Dendritic cell treated with granulocyte-macrophage colony-stimulating factor and Interleukin-4, amounts not matched to agents 40 ng/mL and 50 ng/mL, for 4 days (primary cell): ENCODE measurements around the gene CNTD1.
A peak's percentile ranks its signal among the peaks of the same experiment; 100 is the strongest.
"Not testable (repeated sequence)": the region's sequence is repeated elsewhere in the genome, so short reads cannot be mapped to it uniquely, and the experiment has no call there.

Source experiments
- H3K27ac Mint-ChIP-seq: one replicate; pipeline ENCODE4 v1.8.0; 2022; ENCODE audit warnings: mild to moderate bottlenecking, mixed read lengths
- H3K27me3 Mint-ChIP-seq: one replicate; pipeline ENCODE4 v1.8.0; 2022; ENCODE audit warnings: mild to moderate bottlenecking, mixed read lengths
- H3K36me3 Mint-ChIP-seq: one replicate; pipeline ENCODE4 v1.8.0; 2022; ENCODE audit warnings: low read depth, mixed read lengths
- H3K4me1 Mint-ChIP-seq: one replicate; pipeline ENCODE4 v1.8.0; 2022; ENCODE audit warnings: low read depth, mixed read lengths
- H3K4me3 Mint-ChIP-seq: one replicate; pipeline ENCODE4 v1.8.0; 2022; ENCODE audit warnings: mild to moderate bottlenecking, moderate library complexity, mixed read lengths
- H3K9me3 Mint-ChIP-seq: one replicate; pipeline ENCODE4 v1.8.0; 2022; ENCODE audit warnings: mixed read lengths
- intact Hi-C: fragments of 100-400 bp; cut with micrococcal nuclease; formaldehyde crosslinking; loops from one replicate; pipeline ENCODE4 v1.15.0; 2022

Gene CNTD1, protein sequence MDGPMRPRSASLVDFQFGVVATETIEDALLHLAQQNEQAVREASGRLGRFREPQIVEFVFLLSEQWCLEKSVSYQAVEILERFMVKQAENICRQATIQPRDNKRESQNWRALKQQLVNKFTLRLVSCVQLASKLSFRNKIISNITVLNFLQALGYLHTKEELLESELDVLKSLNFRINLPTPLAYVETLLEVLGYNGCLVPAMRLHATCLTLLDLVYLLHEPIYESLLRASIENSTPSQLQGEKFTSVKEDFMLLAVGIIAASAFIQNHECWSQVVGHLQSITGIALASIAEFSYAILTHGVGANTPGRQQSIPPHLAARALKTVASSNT

DNA sequence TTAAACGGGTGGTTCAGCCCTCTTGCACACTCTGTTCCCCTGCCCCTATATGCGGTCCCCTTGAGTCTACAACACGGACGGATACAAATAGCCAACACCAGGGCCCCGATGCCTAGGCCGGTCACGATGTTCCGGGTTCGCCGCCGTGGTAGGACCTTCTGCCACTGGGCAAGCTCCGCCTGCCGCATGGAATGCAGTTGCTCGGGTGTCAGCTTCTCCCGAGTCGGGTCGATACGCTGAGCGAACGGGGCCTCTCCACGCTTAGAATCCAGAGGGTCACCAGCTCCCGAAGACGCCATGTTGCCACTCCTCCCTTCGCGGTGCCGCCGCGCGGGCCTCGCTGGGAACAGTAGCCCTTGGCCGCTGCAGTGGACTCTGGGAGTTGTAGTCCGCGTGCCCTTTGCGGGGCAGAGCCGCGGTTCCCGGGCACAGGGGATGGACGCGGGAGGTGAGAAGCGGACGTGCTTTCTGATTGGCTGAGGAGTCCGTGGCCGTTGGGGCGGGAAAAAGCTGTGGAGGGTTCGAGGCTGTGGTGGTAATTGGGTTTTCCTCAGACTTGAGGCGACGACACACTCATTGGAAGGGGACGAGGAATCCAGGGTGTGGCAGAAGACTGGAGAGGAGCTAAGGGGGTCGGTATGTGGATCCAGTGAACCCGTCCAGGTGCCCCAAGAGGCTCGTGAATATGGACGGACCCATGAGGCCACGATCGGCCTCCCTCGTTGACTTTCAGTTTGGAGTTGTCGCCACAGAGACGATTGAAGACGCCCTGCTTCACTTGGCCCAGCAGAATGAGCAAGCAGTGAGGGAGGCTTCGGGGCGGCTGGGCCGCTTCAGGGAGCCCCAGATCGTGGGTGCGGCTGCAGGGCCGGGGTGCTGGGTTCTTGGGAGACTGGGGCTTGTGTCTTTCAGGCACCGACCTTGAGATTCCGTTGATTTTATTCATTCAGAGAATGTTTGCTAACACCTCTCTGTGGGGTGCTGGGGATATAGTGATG, at the start of gene CNTD1, which contains the start of gene COA3:
CNTD1 (plus strand) TSS at position 479 of the 998 bp plus-strand sequence; CDS start at position 686, 207 bp downstream.
COA3 (minus strand) TSS at position 322 of the 998 bp plus-strand sequence; CDS start at position 299, 23 bp downstream.
- H3K4me1 Mint-ChIP-seq, result peaks cover 30% of the 10 kb centered on the region
- peaks cover 14% of the 10 kb centered on the region for H3K36me3 Mint-ChIP-seq
- no peaks in the 10 kb centered on the region for H3K9me3 Mint-ChIP-seq
- H3K27me3 Mint-ChIP-seq, result peaks cover 10% of the 10 kb centered on the region
- intact Hi-C loops, result no loop called here
- peak within 1 kb of the TSS; percentile 81 for H3K4me3 Mint-ChIP-seq
- peak within 1 kb of the TSS; percentile 79 for H3K27ac Mint-ChIP-seq

DNA sequence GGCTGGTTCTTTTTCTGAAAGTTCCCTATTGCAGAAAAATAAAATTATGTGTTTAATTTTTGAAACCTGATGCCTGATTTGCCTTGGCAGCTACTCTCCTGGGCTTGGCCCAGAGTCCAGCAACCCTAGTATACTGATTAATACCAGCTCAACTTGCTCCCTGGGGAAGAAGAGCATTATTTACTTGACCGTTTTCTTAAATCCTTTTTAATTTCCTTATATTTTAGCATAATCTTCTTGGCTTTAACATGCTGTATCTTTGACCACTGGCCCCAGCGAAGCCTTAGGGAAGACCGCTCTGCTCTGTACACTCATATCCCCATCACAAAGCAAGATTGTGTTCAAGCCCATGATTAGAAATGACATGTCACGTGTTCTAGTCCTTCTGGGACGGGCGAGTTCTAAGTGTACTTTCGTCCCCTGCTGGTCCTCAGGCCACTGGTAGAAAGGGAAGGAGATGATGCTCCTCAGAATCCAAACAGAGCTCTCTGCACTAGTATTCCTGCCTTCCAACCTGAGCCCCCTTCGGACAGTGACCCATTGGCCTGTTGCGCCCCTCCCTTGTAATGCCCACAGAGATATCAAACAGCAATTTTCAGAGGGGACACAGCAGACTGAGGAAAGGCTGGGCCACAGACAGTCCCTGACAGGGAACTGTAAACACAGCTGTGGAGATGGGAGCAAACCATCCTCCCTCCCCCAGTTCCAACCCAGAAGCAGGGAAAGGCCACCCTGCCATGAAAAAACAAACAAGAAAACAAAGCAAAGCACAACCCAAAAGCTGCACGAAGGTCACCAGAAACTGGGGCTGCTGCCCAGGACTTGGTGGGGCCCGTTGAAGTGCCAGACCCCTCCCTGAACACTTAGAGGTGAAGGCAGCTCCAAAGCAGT, 49.5 kb upstream of the CNTD1 start:
- H3K27ac Mint-ChIP-seq, result no peak overlapping the region
- H3K36me3 Mint-ChIP-seq, result peaks cover 6% of the 10 kb centered on the region
- peaks cover 15% of the 10 kb centered on the region for H3K4me1 Mint-ChIP-seq
- H3K27me3 Mint-ChIP-seq, result peaks cover 45% of the 10 kb centered on the region
- no peaks in the 10 kb centered on the region for H3K9me3 Mint-ChIP-seq
- intact Hi-C loops, result no loop called here
- no peak overlapping the region for H3K4me3 Mint-ChIP-seq

DNA sequence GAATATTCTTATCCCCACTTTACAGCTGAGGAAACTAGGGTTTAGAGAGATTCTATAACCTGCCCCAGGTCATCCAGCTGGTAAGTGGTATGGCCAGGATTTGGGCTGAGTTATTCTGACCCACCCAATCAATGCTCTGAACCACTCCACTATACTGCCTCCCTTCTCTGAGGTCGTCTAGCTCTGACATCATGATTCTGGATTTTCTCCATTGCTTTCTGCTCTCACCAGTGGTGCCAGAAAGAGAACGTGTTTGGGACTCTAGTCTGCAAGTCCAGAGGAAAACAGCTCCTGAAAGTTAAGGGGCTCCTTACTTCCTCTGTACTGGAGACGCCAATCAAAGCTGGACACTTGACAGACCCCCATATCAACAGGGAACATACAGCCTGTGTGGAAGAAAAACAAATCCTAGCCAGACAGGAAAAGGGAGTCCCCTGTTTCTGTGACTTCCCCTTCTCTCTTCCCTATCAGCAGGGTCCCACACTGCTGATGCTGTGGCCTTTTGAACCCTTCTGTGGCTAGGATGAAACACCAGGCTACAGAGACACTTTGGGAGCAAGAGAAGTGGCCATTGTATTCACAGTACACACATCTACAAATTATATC, 47.8 kb upstream of the CNTD1 start:
- H3K27ac Mint-ChIP-seq, result no peak overlapping the region
- H3K4me3 Mint-ChIP-seq, result no peak overlapping the region
- no peaks in the 10 kb centered on the region for H3K36me3 Mint-ChIP-seq
- no peaks in the 10 kb centered on the region for H3K9me3 Mint-ChIP-seq
- intact Hi-C loops, result no loop called here
- peaks cover 44% of the 10 kb centered on the region for H3K27me3 Mint-ChIP-seq
- H3K4me1 Mint-ChIP-seq, result peaks cover 17% of the 10 kb centered on the region

DNA sequence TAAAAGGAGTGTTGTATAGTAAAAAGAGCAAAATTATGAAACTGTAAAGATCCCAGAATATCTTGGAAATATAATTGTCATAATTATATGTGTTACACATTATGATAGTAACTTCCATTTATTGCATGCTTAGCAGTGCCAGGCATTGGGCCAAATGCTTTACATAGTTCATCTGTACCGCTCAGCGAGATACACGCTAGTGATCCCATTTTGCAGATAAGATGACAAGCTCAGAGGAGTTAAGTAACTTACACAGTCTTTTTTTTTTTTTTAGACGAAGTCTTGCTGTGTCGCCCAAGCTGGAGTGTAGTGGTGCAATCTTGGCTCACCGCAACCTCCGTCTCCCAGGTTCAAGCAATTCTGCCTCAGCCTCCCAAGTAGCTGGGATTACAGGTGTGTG, 47.0 kb upstream of the CNTD1 start:
- H3K36me3 Mint-ChIP-seq, result no peaks in the 10 kb centered on the region
- H3K4me1 Mint-ChIP-seq, result peaks cover 24% of the 10 kb centered on the region
- H3K27ac Mint-ChIP-seq, result no peak overlapping the region
- H3K4me3 Mint-ChIP-seq, result no peak overlapping the region
- intact Hi-C loops, result no loop called here
- peaks cover 44% of the 10 kb centered on the region for H3K27me3 Mint-ChIP-seq
- no peaks in the 10 kb centered on the region for H3K9me3 Mint-ChIP-seq

DNA sequence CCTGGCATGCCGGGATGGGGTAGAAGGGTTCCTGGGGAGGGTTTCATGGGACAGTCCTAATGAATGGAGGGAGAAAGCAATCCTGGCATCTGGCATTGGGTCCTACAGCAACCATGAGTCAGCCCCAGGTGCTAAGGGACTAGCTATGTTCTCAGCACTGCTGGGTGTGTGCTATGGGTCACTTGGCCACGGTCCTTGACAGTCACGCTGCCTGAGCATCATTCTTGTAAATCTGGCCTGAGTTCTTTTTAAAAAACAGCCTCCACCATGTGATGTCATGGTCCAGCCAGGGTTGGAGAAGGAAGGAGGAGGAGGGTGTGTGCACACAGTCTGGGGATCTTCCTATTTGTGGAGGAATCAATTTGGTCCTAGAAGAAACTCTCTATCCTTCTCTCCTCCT, 43.9 kb upstream of the CNTD1 start:
- Mint-ChIP-seq H3K4me1 (peaks cover 31% of the 10 kb centered on the region), H3K36me3 (no peaks in the 10 kb centered on the region), H3K9me3 (no peaks in the 10 kb centered on the region), H3K4me3 (no peak overlapping the region), H3K27ac (no peak overlapping the region), H3K27me3 (peaks cover 45% of the 10 kb centered on the region)
- intact Hi-C loops, result no loop called here

DNA sequence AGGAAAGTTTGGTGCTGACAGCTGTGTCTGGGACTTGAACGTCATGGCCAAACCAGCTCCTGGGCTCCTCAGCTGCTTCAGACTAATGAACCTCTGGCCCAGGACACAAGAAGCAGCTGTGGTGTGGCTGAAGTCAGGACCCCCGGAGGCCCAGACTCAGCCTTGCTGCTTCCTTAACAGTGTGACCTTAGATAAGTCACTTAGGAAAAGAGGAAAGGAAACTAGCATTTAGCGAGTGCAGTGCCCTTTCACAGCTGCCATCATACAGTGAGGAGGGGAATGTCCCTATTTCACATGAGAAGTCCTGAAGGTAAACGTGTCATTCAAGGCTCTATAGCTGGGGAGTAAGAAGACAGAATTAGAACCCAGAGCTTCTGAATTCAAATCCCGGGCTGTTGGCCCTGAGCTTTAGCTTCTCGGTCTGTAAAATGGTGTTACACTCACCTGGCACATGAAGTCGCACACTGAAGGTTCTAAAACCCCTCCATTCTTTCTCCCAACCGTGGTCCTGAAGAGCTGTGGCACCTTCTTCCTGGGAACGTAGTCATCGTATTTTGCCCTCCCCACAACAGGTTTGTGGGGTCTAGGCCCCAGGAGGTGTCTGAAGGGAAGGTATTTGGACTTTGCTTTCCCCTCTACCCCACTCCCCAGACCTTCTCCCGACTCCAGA, 38.5 kb upstream of the CNTD1 start:
- peaks cover 63% of the 10 kb centered on the region for H3K27me3 Mint-ChIP-seq
- no peaks in the 10 kb centered on the region for H3K9me3 Mint-ChIP-seq
- H3K4me3 Mint-ChIP-seq, result no peak overlapping the region
- intact Hi-C loops, result no loop called here
- H3K36me3 Mint-ChIP-seq, result no peaks in the 10 kb centered on the region
- H3K4me1 Mint-ChIP-seq, result peaks cover 38% of the 10 kb centered on the region
- H3K27ac Mint-ChIP-seq, result no peak overlapping the region

DNA sequence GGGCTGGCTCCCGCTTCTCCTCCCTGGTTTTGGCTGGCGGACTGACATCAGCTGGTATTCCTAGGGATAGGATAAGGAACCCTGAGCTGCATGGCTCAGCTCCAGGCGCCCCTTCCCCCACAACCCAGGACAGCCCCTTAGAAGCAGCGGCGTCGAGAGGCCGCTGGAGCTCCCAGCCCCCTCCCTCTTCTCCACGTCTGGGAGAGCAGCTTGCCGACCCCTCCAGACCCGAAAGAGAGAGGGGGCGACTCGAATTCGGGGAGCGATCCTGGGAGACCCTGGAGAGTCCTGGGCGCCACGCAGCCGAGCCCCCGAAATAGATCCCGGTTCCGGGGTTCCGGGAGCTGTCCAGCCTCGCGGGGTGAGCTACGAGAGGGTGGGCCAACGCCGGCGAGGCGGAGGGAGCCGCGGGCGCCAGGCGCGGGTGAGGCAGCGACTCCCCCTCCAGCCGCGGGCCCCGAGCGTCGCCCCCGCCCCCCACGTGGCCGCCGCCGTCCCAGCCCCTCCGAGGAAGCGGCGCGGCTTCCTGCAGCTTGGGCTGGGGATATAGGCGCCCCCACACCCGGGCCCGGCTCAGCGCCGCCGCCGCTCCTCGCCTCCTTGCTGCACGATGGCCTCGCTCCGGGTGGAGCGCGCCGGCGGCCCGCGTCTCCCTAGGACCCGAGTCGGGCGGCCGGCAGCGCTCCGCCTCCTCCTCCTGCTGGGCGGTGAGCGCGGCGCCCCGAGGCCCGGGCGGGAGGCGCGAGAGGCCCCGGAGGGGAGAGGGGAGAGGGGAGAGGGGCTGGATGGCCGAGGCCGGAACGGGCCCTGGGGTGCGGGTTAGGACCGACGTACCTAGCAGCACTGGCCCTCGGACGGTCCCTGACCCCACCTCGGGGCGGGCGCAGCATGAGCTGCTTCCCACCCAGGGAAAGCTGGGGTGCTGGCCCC, 37.7 kb upstream of the CNTD1 start, which contains the start of gene RAMP2:
RAMP2 (plus strand) TSS at position 576 of the 930 bp plus-strand sequence; CDS start at position 611, 35 bp downstream.
- no peaks in the 10 kb centered on the region for H3K36me3 Mint-ChIP-seq

DNA sequence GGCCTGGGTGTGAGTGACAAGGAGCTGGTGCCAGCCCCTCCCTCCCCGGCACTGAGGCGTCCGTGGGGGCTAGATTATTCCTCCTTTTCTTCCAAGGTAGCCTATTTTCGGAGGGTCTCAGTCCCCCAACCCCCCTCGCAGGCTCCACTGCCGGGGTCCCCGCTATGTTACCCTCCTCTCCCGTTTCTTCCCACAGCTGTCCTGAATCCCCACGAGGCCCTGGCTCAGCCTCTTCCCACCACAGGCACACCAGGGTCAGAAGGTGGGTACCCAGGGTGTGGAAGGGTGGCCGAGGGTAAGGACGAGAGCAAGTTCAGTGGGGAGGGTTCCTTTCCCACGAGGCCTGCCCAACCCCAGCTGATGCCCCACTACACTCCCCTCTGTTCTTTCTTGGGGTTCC, 37.0 kb upstream of the CNTD1 start:
- peaks cover 31% of the 10 kb centered on the region for H3K4me1 Mint-ChIP-seq
- no peak overlapping the region for H3K4me3 Mint-ChIP-seq
- no peak overlapping the region for H3K27ac Mint-ChIP-seq
- H3K9me3 Mint-ChIP-seq, result no peaks in the 10 kb centered on the region
- H3K27me3 Mint-ChIP-seq, result peaks cover 59% of the 10 kb centered on the region
- no peaks in the 10 kb centered on the region for H3K36me3 Mint-ChIP-seq
- intact Hi-C loops, result no loop called here

More for the DNA sequence above, 37.7 kb upstream of the CNTD1 start, which contains the start of gene RAMP2:
- no peak within 1 kb of the TSS for H3K27ac Mint-ChIP-seq
- peaks cover 64% of the 10 kb centered on the region for H3K27me3 Mint-ChIP-seq
- H3K4me3 Mint-ChIP-seq, result peak within 1 kb of the TSS; percentile 52
- intact Hi-C loops, result no loop called here
- no peaks in the 10 kb centered on the region for H3K9me3 Mint-ChIP-seq
- peaks cover 37% of the 10 kb centered on the region for H3K4me1 Mint-ChIP-seq

DNA sequence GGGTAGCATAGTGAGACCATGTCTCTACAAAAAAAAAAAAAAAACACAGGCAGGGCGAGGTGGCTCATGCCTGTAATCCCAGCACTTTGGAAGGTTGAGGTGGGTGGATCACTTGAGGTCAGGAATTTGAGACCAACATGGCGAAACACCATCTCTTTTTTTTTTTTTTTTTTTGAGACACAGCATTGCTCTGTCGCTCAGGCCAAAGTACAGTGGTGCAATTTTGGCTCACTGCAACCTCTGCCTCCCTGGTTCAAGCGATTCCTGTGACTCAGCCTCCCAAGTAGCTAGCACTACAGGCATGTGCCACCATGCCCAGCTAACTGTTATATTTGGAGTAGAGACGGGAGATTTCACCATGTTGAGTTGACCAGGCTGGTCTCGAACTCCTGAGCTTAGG, 32.5 kb upstream of the CNTD1 start:
- H3K4me3 Mint-ChIP-seq, result no peak overlapping the region
- no peaks in the 10 kb centered on the region for H3K36me3 Mint-ChIP-seq
- H3K27me3 Mint-ChIP-seq, result peaks cover 44% of the 10 kb centered on the region
- H3K4me1 Mint-ChIP-seq, result peaks cover 14% of the 10 kb centered on the region
- H3K27ac Mint-ChIP-seq, result no peak overlapping the region
- intact Hi-C loops, result no loop called here
- no peaks in the 10 kb centered on the region for H3K9me3 Mint-ChIP-seq

DNA sequence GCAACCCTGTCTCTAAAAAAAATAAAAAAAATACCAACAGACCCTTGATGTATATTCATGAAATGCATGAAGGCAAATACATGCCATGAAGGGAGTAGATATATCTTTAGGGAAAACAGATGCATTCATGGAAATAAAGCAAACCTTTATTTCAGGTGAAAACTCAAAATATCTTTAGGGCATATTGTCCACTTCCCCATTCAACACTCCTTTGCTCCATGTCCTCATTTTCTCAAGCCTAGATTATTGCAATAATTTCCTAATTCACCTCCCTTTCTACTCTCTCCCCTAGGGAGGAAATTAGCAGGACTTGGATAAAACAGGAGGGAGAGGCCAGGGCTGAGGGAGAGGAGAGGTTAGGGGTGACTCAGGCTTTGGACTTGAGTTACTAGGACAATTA, 31.1 kb upstream of the CNTD1 start:
- H3K4me3 Mint-ChIP-seq, result no peak overlapping the region
- intact Hi-C loops, result no loop called here

DNA sequence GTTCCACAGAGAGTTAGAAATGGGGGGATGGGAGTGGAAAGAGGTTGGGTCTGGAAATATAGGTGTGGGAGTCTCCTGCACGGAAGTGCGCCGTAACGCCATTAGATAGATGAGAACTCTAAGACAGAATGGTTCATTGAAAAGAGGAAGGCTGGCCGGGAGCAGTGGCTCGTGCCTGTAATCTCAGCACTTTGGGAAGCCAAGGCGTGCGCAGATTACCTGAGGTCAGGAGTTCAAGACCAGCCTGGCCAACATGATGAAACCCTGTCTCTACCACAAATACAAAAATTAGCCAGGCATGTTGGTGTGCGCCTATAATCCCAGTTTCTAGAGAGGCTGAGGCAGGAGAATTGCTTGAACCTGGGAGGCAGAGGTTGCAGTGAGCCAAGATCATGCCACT, 30.7 kb upstream of the CNTD1 start:
- H3K4me3 Mint-ChIP-seq, H3K36me3 Mint-ChIP-seq, intact Hi-C loops, H3K9me3 Mint-ChIP-seq, H3K27ac Mint-ChIP-seq: not testable (repeated sequence)
- Mint-ChIP-seq H3K4me1 (peaks cover 22% of the 10 kb centered on the region), H3K27me3 (peaks cover 28% of the 10 kb centered on the region)

More for the DNA sequence above, 31.1 kb upstream of the CNTD1 start:
- no peak overlapping the region for H3K27ac Mint-ChIP-seq
- no peaks in the 10 kb centered on the region for H3K36me3 Mint-ChIP-seq
- no peaks in the 10 kb centered on the region for H3K9me3 Mint-ChIP-seq
- peaks cover 17% of the 10 kb centered on the region for H3K4me1 Mint-ChIP-seq
- H3K27me3 Mint-ChIP-seq, result peaks cover 33% of the 10 kb centered on the region

DNA sequence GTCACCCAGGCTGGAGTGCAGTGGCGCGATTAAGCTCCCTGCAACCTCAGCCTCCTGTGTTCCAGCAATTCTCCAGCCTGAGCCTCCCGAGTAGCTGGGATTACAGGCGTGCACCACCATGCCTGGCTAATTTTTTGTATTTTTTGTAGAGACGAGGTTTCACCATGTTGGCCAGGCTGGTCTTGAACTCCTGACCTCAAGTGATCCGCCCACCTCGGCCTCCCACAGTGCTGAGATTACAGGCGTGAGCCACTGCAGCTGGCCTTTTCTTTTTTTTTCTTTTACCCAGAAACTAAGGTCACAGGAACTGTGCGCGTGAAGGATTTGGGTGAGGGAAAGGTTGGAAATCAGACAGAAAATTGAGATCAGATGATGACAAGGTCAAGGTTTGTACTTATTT, 28.7 kb upstream of the CNTD1 start:
- Mint-ChIP-seq H3K36me3 (peaks cover 12% of the 10 kb centered on the region), H3K27me3 (peaks cover 21% of the 10 kb centered on the region), H3K4me1 (peaks cover 28% of the 10 kb centered on the region)
- H3K27ac Mint-ChIP-seq, intact Hi-C loops, H3K9me3 Mint-ChIP-seq, H3K4me3 Mint-ChIP-seq: not testable (repeated sequence)
